ENCODE measurements around the gene ATXN7L1. TPM values are rescaled to one million over a fixed set of nuclear protein-coding genes. Genes with fewer than 3 reads are reported as not detected.
"Not testable (repeated sequence)": the region's sequence is repeated elsewhere in the genome, so short reads cannot be mapped to it uniquely, and the experiment has no call there.

The ATXN7L1 gene
- total and polyA plus RNA-seq, 8 donors: 13.0 to 15.5 (median 13.8) TPM

DNA sequence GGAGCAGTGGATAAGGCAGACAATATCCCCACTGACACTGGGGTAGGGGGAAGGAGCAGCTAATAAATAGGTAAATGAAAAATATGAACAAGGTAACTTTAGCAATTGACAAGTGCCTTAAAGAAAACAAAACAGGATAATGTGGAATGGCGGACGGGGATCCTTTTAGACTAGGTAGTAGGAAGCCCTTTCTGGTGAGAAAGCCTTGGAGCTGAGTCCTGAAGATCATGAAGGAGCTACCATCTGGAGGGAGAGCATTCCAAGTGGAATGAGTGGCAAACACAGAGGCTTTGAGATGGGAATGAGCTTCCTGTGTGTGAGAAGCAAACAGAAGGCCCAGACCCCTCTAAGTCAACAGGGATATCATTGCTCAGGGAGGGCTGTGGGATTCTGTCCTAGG lies 16.0 kb upstream of the ATXN7L1 start:
- no peaks in the 10 kb centered on the region for H3K36me3 ChIP-seq
- H3K9me3 ChIP-seq: no peaks in the 10 kb centered on the region
- ATAC-seq (no peak), DNase-seq (no peak)
- no peak overlapping the region for H3K4me3 ChIP-seq
- intact Hi-C loops (cut with DNase I): no loop called here
- H3K4me1 ChIP-seq: peaks cover 0 to 4% of the 10 kb centered on the region in 2 donors
- no peaks in the 10 kb centered on the region for H3K27me3 ChIP-seq
- H3K27ac ChIP-seq: no peak overlapping the region
- TF ChIP-seq, protein P1, sequence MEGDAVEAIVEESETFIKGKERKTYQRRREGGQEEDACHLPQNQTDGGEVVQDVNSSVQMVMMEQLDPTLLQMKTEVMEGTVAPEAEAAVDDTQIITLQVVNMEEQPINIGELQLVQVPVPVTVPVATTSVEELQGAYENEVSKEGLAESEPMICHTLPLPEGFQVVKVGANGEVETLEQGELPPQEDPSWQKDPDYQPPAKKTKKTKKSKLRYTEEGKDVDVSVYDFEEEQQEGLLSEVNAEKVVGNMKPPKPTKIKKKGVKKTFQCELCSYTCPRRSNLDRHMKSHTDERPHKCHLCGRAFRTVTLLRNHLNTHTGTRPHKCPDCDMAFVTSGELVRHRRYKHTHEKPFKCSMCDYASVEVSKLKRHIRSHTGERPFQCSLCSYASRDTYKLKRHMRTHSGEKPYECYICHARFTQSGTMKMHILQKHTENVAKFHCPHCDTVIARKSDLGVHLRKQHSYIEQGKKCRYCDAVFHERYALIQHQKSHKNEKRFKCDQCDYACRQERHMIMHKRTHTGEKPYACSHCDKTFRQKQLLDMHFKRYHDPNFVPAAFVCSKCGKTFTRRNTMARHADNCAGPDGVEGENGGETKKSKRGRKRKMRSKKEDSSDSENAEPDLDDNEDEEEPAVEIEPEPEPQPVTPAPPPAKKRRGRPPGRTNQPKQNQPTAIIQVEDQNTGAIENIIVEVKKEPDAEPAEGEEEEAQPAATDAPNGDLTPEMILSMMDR (IDR thresholded peaks at IDR 0.05): no peak

- H3K27ac ChIP-seq: no peak overlapping the region
- no peaks in the 10 kb centered on the region for H3K4me1 ChIP-seq
- no peaks in the 10 kb centered on the region for H3K36me3 ChIP-seq
- no peak for DNase-seq
- no peak for ATAC-seq
- intact Hi-C loops (cut with DNase I): no loop called here
- no peak overlapping the region for H3K4me3 ChIP-seq
- TF ChIP-seq, protein P1 (IDR thresholded peaks at IDR 0.05): no peak
- no peaks in the 10 kb centered on the region for H3K27me3 ChIP-seq
- H3K9me3 ChIP-seq: no peaks in the 10 kb centered on the region
Observed at GRCh38 chr7:105890290-105890997, 14.0 kb upstream of the ATXN7L1 start.

- no peaks in the 10 kb centered on the region for H3K27me3 ChIP-seq
- no peak overlapping the region for H3K4me3 ChIP-seq
- H3K9me3 ChIP-seq: no peaks in the 10 kb centered on the region
- no peak for ATAC-seq
- intact Hi-C loops (cut with DNase I): no loop called here
- no peak for DNase-seq
- H3K4me1 ChIP-seq: no peaks in the 10 kb centered on the region
- H3K27ac ChIP-seq: no peak overlapping the region
- TF ChIP-seq, protein P1 (IDR thresholded peaks at IDR 0.05): no peak
- H3K36me3 ChIP-seq: no peaks in the 10 kb centered on the region
Observed at GRCh38 chr7:105887569-105888189, 11.3 kb upstream of the ATXN7L1 start.

DNA sequence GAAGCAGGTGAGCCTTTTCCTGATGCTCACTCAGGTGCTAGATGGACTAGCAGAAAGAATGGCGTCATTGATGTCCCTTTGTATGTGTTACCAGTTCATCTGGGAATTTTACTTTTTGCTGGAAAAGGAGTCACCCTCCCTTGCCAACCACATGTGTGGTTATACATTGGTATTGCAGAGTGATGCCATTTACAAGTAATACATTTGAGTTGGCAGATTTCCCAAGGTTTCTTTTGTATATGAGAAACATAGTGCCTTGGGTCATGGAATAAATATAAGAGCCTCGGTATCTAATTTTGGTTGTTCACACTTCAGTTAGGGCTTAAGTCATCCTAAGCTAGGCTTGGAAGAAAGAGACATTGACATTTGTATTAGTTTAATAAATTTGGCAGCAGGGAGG lies 10.4 kb upstream of the ATXN7L1 start:
- intact Hi-C loops (cut with DNase I): no loop called here
- Histone ChIP-seq H3K4me3 (no peak overlapping the region), H3K4me1 (no peaks in the 10 kb centered on the region), H3K27me3 (no peaks in the 10 kb centered on the region), H3K9me3 (no peaks in the 10 kb centered on the region), H3K27ac (no peak overlapping the region), H3K36me3 (no peaks in the 10 kb centered on the region)
- no peak for ATAC-seq
- DNase-seq: no peak
- TF ChIP-seq, protein P1 (IDR thresholded peaks at IDR 0.05): no peak

- Histone ChIP-seq H3K27ac (no peak overlapping the region), H3K27me3 (no peaks in the 10 kb centered on the region), H3K36me3 (no peaks in the 10 kb centered on the region), H3K4me1 (no peaks in the 10 kb centered on the region), H3K9me3 (no peaks in the 10 kb centered on the region), H3K4me3 (no peak overlapping the region)
- ATAC-seq (no peak), DNase-seq (no peak)
- TF ChIP-seq, protein P1 (IDR thresholded peaks at IDR 0.05): no peak
- intact Hi-C loops (cut with DNase I): no loop called here
Observed at GRCh38 chr7:105885387-105886111, 9.2 kb upstream of the ATXN7L1 start.

DNA sequence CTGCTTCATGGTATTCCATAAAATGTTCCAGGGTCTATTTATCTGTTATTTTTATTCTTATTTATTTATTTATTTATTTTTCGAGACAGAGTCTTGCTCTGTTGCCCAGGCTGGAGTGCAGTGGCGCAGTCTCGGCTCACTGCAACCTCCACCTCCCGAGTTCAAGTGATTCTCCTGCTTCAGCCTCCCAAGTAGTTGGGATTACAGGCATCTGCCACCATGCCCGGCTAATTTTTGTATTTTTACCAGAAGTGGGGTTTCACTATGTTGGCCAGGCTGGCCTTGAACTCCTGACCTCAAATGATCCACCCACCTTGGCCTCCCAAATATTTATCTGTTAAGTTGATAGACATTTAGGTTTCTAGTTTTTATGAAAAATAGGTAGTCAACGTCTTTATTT lies 6.8 kb upstream of the ATXN7L1 start:
- H3K36me3 ChIP-seq; intact Hi-C loops (cut with DNase I); H3K4me1 ChIP-seq; DNase-seq; H3K27ac ChIP-seq; H3K4me3 ChIP-seq; H3K9me3 ChIP-seq; H3K27me3 ChIP-seq; ATAC-seq: not testable (repeated sequence)

All from left lung (tissue), 10 donors.